Parietal lobe (tissue), 1 donor: ENCODE measurements around the gene SPATC1L. TPM values are rescaled to one million over a fixed set of nuclear protein-coding genes. Genes with fewer than 3 reads are reported as not detected.

ENCODE experiments used
- total RNA-seq: library from RNA; depleted of rRNA; stranded (reverse); fragments of >200 nt; gene quantifications from one replicate; pipeline ENCODE4 v1.2.3, GENCODE V29; 2014

Gene SPATC1L
- 10.3 TPM for total RNA-seq

GRCh38 chr21:46183910-46184624, at the start of gene SPATC1L:
SPATC1L (minus strand) TSS chr21:46184459; CDS start chr21:46182816, 1,643 bp downstream.

GRCh38 chr21:46228345-46229051, 44.2 kb upstream of the SPATC1L start, which contains the start of gene LSS:
LSS (minus strand) TSS chr21:46228774; CDS start chr21:46228745, 29 bp downstream.

GRCh38 chr21:46155514-46156377, 28.5 kb downstream of the SPATC1L start, which contains the start of gene FTCD:
FTCD (minus strand) TSS chr21:46155579; CDS start chr21:46155523, 56 bp downstream.

Other genes with a start within 250 kb of the SPATC1L start
- 56.7 TPM for gene COL6A1, start 202.7 kb downstream of the SPATC1L start, total RNA-seq
- gene COL6A2, start 86.3 kb downstream of the SPATC1L start, total RNA-seq, result 17.8 TPM
- 2.2 TPM for gene FTCD, start 28.9 kb downstream of the SPATC1L start, total RNA-seq
- gene LSS, start 44.3 kb upstream of the SPATC1L start, total RNA-seq, result 118 TPM
- 130 TPM for gene MCM3AP, start 101.2 kb upstream of the SPATC1L start, total RNA-seq
- gene YBEY, start 101.9 kb upstream of the SPATC1L start, total RNA-seq, result 15.7 TPM
- gene C21orf58, start 139.4 kb upstream of the SPATC1L start, total RNA-seq, result 5.9 TPM
- gene PCNT, start 139.7 kb upstream of the SPATC1L start, total RNA-seq, result 58.8 TPM